OCI-LY3 (cell line): Measurements from ENCODE around the gene SPATA17.
A peak's percentile ranks its signal among the peaks of the same experiment; 100 is the strongest.
"Not testable (repeated sequence)": the region's sequence is repeated elsewhere in the genome, so short reads cannot be mapped to it uniquely, and the experiment has no call there.

ENCODE experiments used
- H2AFZ ChIP-seq: fragments of 200-600, 300-600 bp; shearing (Covaris generic); 2 replicates; pipeline ENCODE4 v1.6.0; 2014; ENCODE audit warnings: antibody characterized with exemption, low read depth, low read length
- H3K27ac ChIP-seq: fragments of 200-600, 300-600 bp; sonication (generic); 2 replicates; pipeline ENCODE4 v1.5.1; 2014; ENCODE audit warnings: mild to moderate bottlenecking, low read length, moderate library complexity, mixed read lengths
- H3K27me3 ChIP-seq: fragments of 200-600, 300-600 bp; sonication (generic); 2 replicates; pipeline ENCODE4 v1.6.1; 2014; ENCODE audit warnings: low read depth, low read length, mixed read lengths
- H3K36me3 ChIP-seq: fragments of 200-600, 300-600 bp; sonication (generic); replicated peaks from 2 replicates; pipeline ENCODE3; 2014; ENCODE audit warnings: low read depth, low read length, mixed read lengths
- H3K4me1 ChIP-seq: fragments of 300-600, 200-600 bp; sonication (generic); 2 replicates; pipeline ENCODE4 v1.6.1; 2014; ENCODE audit warnings: low read length, mixed read lengths
- H3K4me2 ChIP-seq: fragments of 200-600, 300-600 bp; sonication (generic); 2 replicates; pipeline ENCODE4 v1.6.1; 2014; ENCODE audit warnings: low read length, mixed read lengths
- H3K4me3 ChIP-seq: fragments of 300-600, 200-600 bp; sonication (generic); 2 replicates; pipeline ENCODE4 v1.5.1; 2014; ENCODE audit warnings: antibody characterized with exemption, mild to moderate bottlenecking, low read length, moderate library complexity
- H3K79me2 ChIP-seq: fragments of 300-600, 200-600 bp; shearing (Covaris generic); 2 replicates; pipeline ENCODE4 v1.6.1; 2014; ENCODE audit warnings: mild to moderate bottlenecking, low read length, mixed read lengths
- H3K9ac ChIP-seq: fragments of 300-600, 200-600 bp; shearing (Covaris generic); 2 replicates; pipeline ENCODE4 v1.6.0; 2014; ENCODE audit warnings: mild to moderate bottlenecking, low read length, moderate library complexity
- H3K9me3 ChIP-seq: fragments of 200-600, 300-600 bp; shearing (Covaris generic); 2 replicates; pipeline ENCODE4 v1.6.1; 2014; ENCODE audit warnings: low read length, mixed read lengths; ENCODE audit not compliant: insufficient read depth
- H4K20me1 ChIP-seq: fragments of 200-600, 300-600 bp; sonication (generic); 2 replicates; pipeline ENCODE4 v1.6.1; 2016; ENCODE audit warnings: low read length, mixed read lengths; ENCODE audit not compliant: insufficient read depth
- CTCF ChIP-seq: fragments of 200-600, 300-600 bp; sonication (generic); IDR thresholded peaks from 2 replicates; pipeline ENCODE4 v1.5.1; 2014; ENCODE audit warnings: antibody characterized with exemption, low read length, low read depth
- EZH2phosphoT487 ChIP-seq: fragments of 200-600 bp; shearing (Covaris generic); IDR thresholded peaks from 2 replicates; pipeline ENCODE4 v1.6.1; 2018; ENCODE audit warnings: antibody characterized with exemption, mixed run types, low read depth

The SPATA17 gene

GRCh38 chr1:217630711-217631591, at the start of gene SPATA17, which contains the start of gene GPATCH2:
SPATA17 (plus strand) TSS chr1:217631344; CDS start chr1:217631379, 35 bp downstream.
GPATCH2 (minus strand) TSS chr1:217631090; CDS start chr1:217630971, 119 bp downstream.
- Histone ChIP-seq H3K27ac (peak within 1 kb of the TSS; percentile 69), H3K27me3 (no peaks in the 10 kb centered on the region), H3K4me1 (peaks cover 36% of the 10 kb centered on the region), H3K9ac (peak within 1 kb of the TSS; percentile 85), H2AFZ (peak within 1 kb of the TSS; percentile 99), H3K9me3 (no peaks in the 10 kb centered on the region), H3K4me2 (peak within 1 kb of the TSS; percentile 85), H3K79me2 (peaks cover 44% of the 10 kb centered on the region), H3K36me3 (no peaks in the 10 kb centered on the region), H3K4me3 (peak within 1 kb of the TSS; percentile 84), H4K20me1 (no peaks in the 10 kb centered on the region)
- TF ChIP-seq EZH2phosphoT487: no peak
- TF ChIP-seq CTCF: no peak; the same call in 1 of the 2 replicates

GRCh38 chr1:217584286-217584811, 46.8 kb upstream of the SPATA17 start:
- not testable (repeated sequence) for H2AFZ ChIP-seq, H3K4me2 ChIP-seq, H3K4me1 ChIP-seq, H4K20me1 ChIP-seq, H3K9ac ChIP-seq, H3K9me3 ChIP-seq, H3K27ac ChIP-seq, H3K36me3 ChIP-seq, H3K79me2 ChIP-seq, H3K4me3 ChIP-seq, H3K27me3 ChIP-seq

- Histone ChIP-seq H4K20me1 (no peaks in the 10 kb centered on the region), H3K36me3 (no peaks in the 10 kb centered on the region), H3K79me2 (no peaks in the 10 kb centered on the region), H2AFZ (no peak overlapping the region), H3K4me3 (no peak overlapping the region), H3K9ac (no peak overlapping the region), H3K4me1 (no peaks in the 10 kb centered on the region), H3K4me2 (no peak overlapping the region), H3K27ac (no peak overlapping the region), H3K27me3 (no peaks in the 10 kb centered on the region), H3K9me3 (no peaks in the 10 kb centered on the region)
- TF ChIP-seq EZH2phosphoT487 (no peak), CTCF (no peak)
Measured at GRCh38 chr1:217585577-217585976, 45.6 kb upstream of the SPATA17 start.

- Histone ChIP-seq H3K79me2 (no peaks in the 10 kb centered on the region), H2AFZ (no peak overlapping the region), H4K20me1 (no peaks in the 10 kb centered on the region), H3K36me3 (no peaks in the 10 kb centered on the region), H3K27me3 (no peaks in the 10 kb centered on the region), H3K9me3 (no peaks in the 10 kb centered on the region), H3K4me1 (no peaks in the 10 kb centered on the region), H3K4me2 (no peak overlapping the region), H3K9ac (no peak overlapping the region), H3K4me3 (no peak overlapping the region), H3K27ac (no peak overlapping the region)
- TF ChIP-seq EZH2phosphoT487: no peak
Measured at GRCh38 chr1:217586586-217586985, 44.6 kb upstream of the SPATA17 start.

- no peaks in the 10 kb centered on the region for H3K36me3 ChIP-seq
- H2AFZ ChIP-seq: no peak overlapping the region
- H3K9ac ChIP-seq: no peak overlapping the region
- no peaks in the 10 kb centered on the region for H3K9me3 ChIP-seq
- TF ChIP-seq EZH2phosphoT487 (no peak), CTCF (no peak; the same call in 1 of the 2 replicates)
- no peak overlapping the region for H3K4me2 ChIP-seq
- H3K79me2 ChIP-seq: no peaks in the 10 kb centered on the region
- H3K4me1 ChIP-seq: no peaks in the 10 kb centered on the region
- H3K27ac ChIP-seq: no peak overlapping the region
- no peak overlapping the region for H3K4me3 ChIP-seq
- H4K20me1 ChIP-seq: no peaks in the 10 kb centered on the region
- H3K27me3 ChIP-seq: no peaks in the 10 kb centered on the region
Measured at GRCh38 chr1:217590598-217590997, 40.5 kb upstream of the SPATA17 start.
